ENCODE results near the gene GNPTAB.

GNPTAB gene

DNA sequence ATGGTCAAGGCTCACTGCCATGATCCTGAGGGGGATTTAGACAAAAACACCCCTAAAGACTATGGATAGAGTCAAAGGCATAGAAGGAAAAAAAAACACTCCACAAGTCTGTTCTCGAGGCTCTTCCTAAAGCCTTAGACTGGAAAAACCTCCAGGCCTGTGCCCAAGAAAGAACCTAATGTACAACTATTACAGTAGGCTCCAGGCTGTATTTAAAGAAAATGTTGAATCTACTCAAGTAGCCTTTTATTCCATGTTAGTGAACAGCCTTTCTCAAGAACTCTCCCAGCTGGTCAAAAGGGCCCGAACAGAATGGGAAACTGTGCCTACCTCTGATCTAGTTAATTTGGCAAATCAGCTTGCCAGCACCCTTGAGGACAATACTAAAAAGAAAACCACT is 28.3 kb downstream of the GNPTAB start:
- no peak overlapping the region for H3K4me3 ChIP-seq (ENCODE audit: low read length)
- TF ChIP-seq, protein P1, sequence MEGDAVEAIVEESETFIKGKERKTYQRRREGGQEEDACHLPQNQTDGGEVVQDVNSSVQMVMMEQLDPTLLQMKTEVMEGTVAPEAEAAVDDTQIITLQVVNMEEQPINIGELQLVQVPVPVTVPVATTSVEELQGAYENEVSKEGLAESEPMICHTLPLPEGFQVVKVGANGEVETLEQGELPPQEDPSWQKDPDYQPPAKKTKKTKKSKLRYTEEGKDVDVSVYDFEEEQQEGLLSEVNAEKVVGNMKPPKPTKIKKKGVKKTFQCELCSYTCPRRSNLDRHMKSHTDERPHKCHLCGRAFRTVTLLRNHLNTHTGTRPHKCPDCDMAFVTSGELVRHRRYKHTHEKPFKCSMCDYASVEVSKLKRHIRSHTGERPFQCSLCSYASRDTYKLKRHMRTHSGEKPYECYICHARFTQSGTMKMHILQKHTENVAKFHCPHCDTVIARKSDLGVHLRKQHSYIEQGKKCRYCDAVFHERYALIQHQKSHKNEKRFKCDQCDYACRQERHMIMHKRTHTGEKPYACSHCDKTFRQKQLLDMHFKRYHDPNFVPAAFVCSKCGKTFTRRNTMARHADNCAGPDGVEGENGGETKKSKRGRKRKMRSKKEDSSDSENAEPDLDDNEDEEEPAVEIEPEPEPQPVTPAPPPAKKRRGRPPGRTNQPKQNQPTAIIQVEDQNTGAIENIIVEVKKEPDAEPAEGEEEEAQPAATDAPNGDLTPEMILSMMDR (conservative IDR thresholded peaks at IDR 0.05; ENCODE audit: low read depth, low read length) = no peak
- no peak for DNase-seq (ENCODE audit: low read depth)

DNA sequence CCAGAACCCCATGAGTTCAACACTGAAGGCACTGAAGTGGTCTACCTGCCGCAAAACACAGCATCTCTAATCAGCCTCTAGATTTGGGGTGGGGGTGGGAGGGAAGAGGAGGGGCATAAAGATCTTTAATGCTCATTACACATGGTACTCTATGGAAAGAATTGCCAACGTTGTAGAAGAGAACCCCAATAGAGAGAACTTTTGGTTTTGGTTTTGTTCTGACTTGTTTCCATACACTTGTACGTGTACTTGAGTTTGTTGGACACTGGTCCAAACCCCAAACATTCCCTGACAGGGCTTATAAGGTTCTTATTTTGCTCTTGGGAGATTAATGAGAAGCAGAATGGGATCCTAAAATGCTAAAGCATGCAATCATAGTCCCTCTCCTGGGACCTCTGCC is 31.0 kb downstream of the GNPTAB start:
- TF ChIP-seq, protein P1 (conservative IDR thresholded peaks at IDR 0.05; ENCODE audit: low read depth, low read length) = no peak
- DNase-seq (ENCODE audit: low read depth) = no peak
- H3K4me3 ChIP-seq (ENCODE audit: low read length) = no peak overlapping the region

DNA sequence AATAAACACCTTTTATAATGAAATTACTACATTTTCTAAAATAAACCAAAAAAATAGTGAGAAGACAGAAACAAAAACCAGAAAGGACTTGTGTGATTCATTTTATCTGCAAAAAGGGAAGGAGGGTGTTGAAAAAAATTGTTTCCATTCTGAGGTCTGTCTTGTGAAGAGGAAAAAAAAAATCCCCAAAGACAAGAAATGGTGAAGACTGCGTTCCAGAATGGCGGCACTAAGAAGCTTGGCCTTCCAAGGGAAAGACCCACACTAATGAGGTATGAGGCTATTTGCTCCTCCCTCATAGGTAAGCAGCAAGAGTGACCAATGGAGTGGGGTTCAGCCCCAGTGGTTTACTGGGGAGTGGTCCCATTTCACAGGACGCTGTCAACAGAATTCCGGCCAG is 35.0 kb downstream of the GNPTAB start:
- DNase-seq (ENCODE audit: low read depth) = no peak
- H3K4me3 ChIP-seq (ENCODE audit: low read length) = no peak overlapping the region
- TF ChIP-seq, protein P1 (conservative IDR thresholded peaks at IDR 0.05; ENCODE audit: low read depth, low read length) = no peak

DNA sequence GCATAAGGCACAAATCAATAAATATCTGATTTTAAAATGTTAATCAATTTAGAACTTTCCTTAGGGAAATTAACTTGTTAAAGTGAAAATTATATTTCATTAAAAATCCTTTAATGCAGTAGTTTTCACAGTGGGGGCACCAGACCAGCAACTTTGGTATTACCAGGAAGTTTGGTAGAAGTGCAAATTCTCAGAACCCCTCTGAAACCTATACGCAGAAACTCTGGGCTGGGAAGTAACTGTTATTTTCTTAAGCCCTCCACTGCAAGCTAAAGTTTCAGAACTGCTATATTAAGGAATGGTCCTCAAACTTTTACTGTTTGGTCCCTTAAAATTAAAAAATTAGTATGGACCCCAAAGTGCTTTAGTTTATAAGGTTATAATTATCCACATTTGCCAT is 35.7 kb downstream of the GNPTAB start:
- TF ChIP-seq, protein P1 (conservative IDR thresholded peaks at IDR 0.05; ENCODE audit: low read depth, low read length) = no peak
- H3K4me3 ChIP-seq (ENCODE audit: low read length) = no peak overlapping the region
- no peak for DNase-seq (ENCODE audit: low read depth)

DNA sequence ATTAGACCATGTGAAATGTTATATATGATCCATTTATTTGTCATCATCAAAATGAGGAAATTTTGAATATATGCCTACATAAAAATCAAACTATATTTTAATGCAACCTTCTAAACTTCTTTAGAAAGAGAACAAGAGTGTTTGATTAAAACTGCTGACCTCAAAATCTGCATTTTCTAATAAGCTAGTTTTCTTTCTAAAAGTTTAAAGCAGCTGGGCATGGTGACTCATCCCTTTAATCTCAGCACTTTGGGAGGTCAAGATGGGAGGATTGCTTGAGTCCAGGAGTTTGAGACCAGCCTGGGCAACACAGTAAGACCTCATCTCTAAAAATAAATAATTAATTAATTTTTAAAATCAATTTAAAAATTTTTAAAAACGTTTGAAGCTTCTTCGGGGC is 36.2 kb downstream of the GNPTAB start:
- no peak for DNase-seq (ENCODE audit: low read depth)
- H3K4me3 ChIP-seq (ENCODE audit: low read length) = no peak overlapping the region
- TF ChIP-seq, protein P1 (conservative IDR thresholded peaks at IDR 0.05; ENCODE audit: low read depth, low read length) = no peak

DNA sequence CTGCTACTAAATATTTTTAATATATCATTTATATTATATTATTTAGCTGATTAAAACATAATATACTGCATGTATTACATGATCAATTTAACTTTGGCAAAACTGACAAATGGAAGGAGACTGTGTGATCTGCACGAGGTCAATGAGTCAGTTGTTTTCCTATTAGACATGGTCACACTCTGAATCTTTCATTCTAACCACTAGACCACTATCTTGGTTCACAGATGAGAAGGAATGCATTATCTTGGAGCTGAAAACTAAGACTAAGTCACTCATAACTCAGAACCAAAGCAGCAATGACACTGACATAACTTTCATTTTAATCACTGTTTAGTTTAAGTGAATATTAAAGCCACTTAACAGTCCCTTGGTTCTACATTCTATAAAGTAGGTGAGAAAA is 37.4 kb downstream of the GNPTAB start:
- peak; percentile 46 for DNase-seq (ENCODE audit: low read depth)
- TF ChIP-seq, protein P1 (conservative IDR thresholded peaks at IDR 0.05; ENCODE audit: low read depth, low read length) = no peak

DNA sequence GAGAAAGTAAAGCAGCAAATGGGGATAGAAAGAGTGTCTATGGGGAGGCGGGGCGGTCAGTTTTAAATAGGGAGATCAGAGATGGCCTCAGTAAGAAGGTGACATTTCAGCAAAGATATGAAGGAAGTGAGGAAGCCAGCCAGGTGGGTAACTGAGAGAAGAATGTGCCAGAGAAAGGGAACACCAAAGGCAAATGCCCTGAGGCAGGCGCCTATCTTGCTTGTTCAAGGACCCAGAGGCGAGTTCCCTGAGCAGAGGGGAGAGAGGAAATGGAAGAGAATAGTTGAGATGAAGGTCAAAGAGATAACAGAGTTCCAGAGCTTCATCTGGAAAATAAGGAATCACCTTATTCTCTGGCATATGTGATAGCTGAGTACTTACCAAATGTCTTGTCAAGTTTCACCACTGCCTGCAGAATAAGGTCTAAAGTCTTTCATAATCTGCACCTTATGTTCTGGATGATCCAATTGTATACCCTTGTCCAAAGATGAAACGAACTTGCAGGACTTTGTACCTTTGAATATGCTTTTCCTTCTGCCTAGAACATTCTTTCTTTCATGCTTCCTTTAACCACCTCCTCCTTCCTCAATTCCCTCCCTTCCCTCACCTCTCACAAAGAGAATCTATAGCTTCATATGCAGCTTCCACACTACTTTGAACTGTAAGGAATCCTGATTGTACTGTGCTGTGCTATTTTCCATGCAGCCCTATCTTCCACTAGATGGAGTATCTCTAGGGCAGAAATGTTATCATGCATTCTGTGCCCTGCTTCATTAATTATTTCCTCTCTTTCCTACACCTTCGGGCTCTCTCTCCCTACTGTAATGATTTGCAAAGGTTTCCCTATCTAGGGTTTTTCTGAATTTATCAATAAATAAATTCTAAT is 38.5 kb downstream of the GNPTAB start:
- DNase-seq (ENCODE audit: low read depth) = no peak
- no peak overlapping the region for H3K4me3 ChIP-seq (ENCODE audit: low read length)
- TF ChIP-seq, protein P1 (conservative IDR thresholded peaks at IDR 0.05; ENCODE audit: low read depth, low read length) = peak; percentile 64

More for the DNA sequence above, 37.4 kb downstream of the GNPTAB start:
- H3K4me3 ChIP-seq (ENCODE audit: low read length) = no peak overlapping the region

Measured in retinal pigment epithelial cell (primary cell).